Esophagus muscularis mucosa (tissue), 3 donors: ENCODE measurements around the gene CSDE1.

Source experiments
- EP300 ChIP-seq: sonication (generic); formaldehyde crosslinking; IDR thresholded peaks from one replicate; pipeline ENCODE4 v1.6.1; 2017; ENCODE audit warnings: antibody characterized with exemption
- TF ChIP-seq, protein P1 (sequence below), 3 experiments: fragments of 200-600 bp in 2 of 3; fragments of 450-650 bp in 1 of 3; sonication (generic) in 2 of 3; IDR thresholded peaks; one replicate each; pipeline ENCODE4 v1.5.1; 2017 to 2019; ENCODE audit warnings: antibody characterized with exemption in 3 of 3, mild to moderate bottlenecking in 2 of 3, moderate library complexity in 1 of 3

- TF ChIP-seq, protein P1, sequence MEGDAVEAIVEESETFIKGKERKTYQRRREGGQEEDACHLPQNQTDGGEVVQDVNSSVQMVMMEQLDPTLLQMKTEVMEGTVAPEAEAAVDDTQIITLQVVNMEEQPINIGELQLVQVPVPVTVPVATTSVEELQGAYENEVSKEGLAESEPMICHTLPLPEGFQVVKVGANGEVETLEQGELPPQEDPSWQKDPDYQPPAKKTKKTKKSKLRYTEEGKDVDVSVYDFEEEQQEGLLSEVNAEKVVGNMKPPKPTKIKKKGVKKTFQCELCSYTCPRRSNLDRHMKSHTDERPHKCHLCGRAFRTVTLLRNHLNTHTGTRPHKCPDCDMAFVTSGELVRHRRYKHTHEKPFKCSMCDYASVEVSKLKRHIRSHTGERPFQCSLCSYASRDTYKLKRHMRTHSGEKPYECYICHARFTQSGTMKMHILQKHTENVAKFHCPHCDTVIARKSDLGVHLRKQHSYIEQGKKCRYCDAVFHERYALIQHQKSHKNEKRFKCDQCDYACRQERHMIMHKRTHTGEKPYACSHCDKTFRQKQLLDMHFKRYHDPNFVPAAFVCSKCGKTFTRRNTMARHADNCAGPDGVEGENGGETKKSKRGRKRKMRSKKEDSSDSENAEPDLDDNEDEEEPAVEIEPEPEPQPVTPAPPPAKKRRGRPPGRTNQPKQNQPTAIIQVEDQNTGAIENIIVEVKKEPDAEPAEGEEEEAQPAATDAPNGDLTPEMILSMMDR (IDR thresholded peaks at IDR 0.05) = no peak
- no peak for TF ChIP-seq EP300
These were observed 560 bp upstream of the CSDE1 start for GRCh38 chr1:114758256-114758832.
